Thoracic aorta (tissue), 2 donors: ENCODE results near the gene SLC6A11. TPM values are rescaled to one million over a fixed set of nuclear protein-coding genes. Genes with fewer than 3 reads are reported as not detected.

Source experiments
- ATAC-seq: fragments of 150-250 bp; one replicate; pipeline ENCODE4 v1.8.0; 2017; ENCODE audit warnings: low read depth; ENCODE audit not compliant: insufficient number of reproducible peaks, low FRiP score
- DNase-seq: peaks from one replicate; pipeline ENCODE4 v3.0.0-alpha.2; 2020; ENCODE audit warnings: low spot score
- H3K27ac ChIP-seq, 2 donors: fragments of 200-600 bp; sonication (generic); 1 replicate in 1 of 2; 2 replicates in 1 of 2; pipeline ENCODE4 v1.5.1; 2016; ENCODE audit warnings: mild to moderate bottlenecking in 2 of 2, moderate library complexity in 2 of 2
- H3K27me3 ChIP-seq: fragments of 200-600 bp; sonication (generic); replicated peaks from 2 replicates; pipeline ENCODE4 v1.6.0; 2016; ENCODE audit warnings: mild to moderate bottlenecking; ENCODE audit not compliant: insufficient read depth
- H3K36me3 ChIP-seq: fragments of 200-600 bp; sonication (generic); one replicate; pipeline ENCODE4 v1.5.1; 2016
- H3K4me1 ChIP-seq, 2 donors: fragments of 200-600 bp; sonication (generic); 1 replicate in 1 of 2; 2 replicates in 1 of 2; pipeline versions ENCODE4 v1.5.1 to v1.6.0; 2016; ENCODE audit warnings: low read depth in 2 of 2, mild to moderate bottlenecking in 1 of 2; ENCODE audit not compliant: control insufficient read depth in 1 of 2
- H3K4me3 ChIP-seq: fragments of 200-600 bp; sonication (generic); 2 replicates; pipeline ENCODE4 v1.5.1; 2016; ENCODE audit warnings: mild to moderate bottlenecking
- H3K9me3 ChIP-seq: fragments of 200-600 bp; sonication (generic); 2 replicates; pipeline ENCODE4 v1.5.1; 2016
- CTCF ChIP-seq: fragments of 200-600 bp; sonication (generic); IDR thresholded peaks from one replicate; pipeline ENCODE4 v1.5.1; 2019; ENCODE audit warnings: antibody characterized with exemption
- total RNA-seq, 2 donors: library from RNA; depleted of rRNA; stranded (reverse); fragments of >200 nt; gene quantifications; one replicate each; pipeline versions ENCODE4 v1.1.0 to v1.2.3, GENCODE V29; 2016

SLC6A11 gene
- total RNA-seq, 2 donors from 2014 or later = not detected

- H3K4me3 ChIP-seq = no peak overlapping the region
- no peak for TF ChIP-seq CTCF
- no peak overlapping the region for H3K27ac ChIP-seq
- H3K27me3 ChIP-seq = no peaks in the 10 kb centered on the region
- H3K9me3 ChIP-seq = no peaks in the 10 kb centered on the region
- peaks cover 4 to 7% of the 10 kb centered on the region in 2 donors for H3K4me1 ChIP-seq
- DNase-seq (no peak), ATAC-seq (no peak)
- H3K36me3 ChIP-seq = no peaks in the 10 kb centered on the region
Observed at GRCh38 chr3:10925436-10926255, 109.6 kb downstream of the SLC6A11 start.

GRCh38 chr3:10926256-10926810, 110.3 kb downstream of the SLC6A11 start:
- ATAC-seq (no peak), DNase-seq (no peak)
- Histone ChIP-seq H3K27ac (no peak overlapping the region), H3K4me3 (no peak overlapping the region), H3K9me3 (no peaks in the 10 kb centered on the region), H3K27me3 (no peaks in the 10 kb centered on the region), H3K36me3 (no peaks in the 10 kb centered on the region), H3K4me1 (peaks cover 4 to 7% of the 10 kb centered on the region in 2 donors)
- no peak for TF ChIP-seq CTCF

GRCh38 chr3:10926811-10927521, 110.9 kb downstream of the SLC6A11 start:
- no peaks in the 10 kb centered on the region for H3K27me3 ChIP-seq
- DNase-seq = no peak
- no peak for ATAC-seq
- no peak overlapping the region for H3K4me3 ChIP-seq
- no peaks in the 10 kb centered on the region for H3K9me3 ChIP-seq
- H3K27ac ChIP-seq = no peak overlapping the region
- TF ChIP-seq CTCF = no peak
- no peaks in the 10 kb centered on the region for H3K36me3 ChIP-seq
- peaks cover 4 to 7% of the 10 kb centered on the region in 2 donors for H3K4me1 ChIP-seq

GRCh38 chr3:10927551-10927950, 111.5 kb downstream of the SLC6A11 start:
- Histone ChIP-seq H3K36me3 (no peaks in the 10 kb centered on the region), H3K4me3 (no peak overlapping the region), H3K4me1 (peaks cover 4 to 7% of the 10 kb centered on the region in 2 donors), H3K9me3 (no peaks in the 10 kb centered on the region), H3K27me3 (no peaks in the 10 kb centered on the region), H3K27ac (no peak overlapping the region)
- TF ChIP-seq CTCF = no peak
- no peak for ATAC-seq
- no peak for DNase-seq

- TF ChIP-seq CTCF = no peak
- no peaks in the 10 kb centered on the region for H3K27me3 ChIP-seq
- ATAC-seq = no peak
- no peak overlapping the region for H3K27ac ChIP-seq
- no peaks in the 10 kb centered on the region for H3K9me3 ChIP-seq
- no peak for DNase-seq
- H3K36me3 ChIP-seq = no peaks in the 10 kb centered on the region
- H3K4me1 ChIP-seq = peaks cover 4 to 13% of the 10 kb centered on the region in 2 donors
- H3K4me3 ChIP-seq = no peak overlapping the region
Observed at GRCh38 chr3:10928407-10928960, 112.5 kb downstream of the SLC6A11 start.
